NCI-H2227 (cell line): Measurements from ENCODE around the gene AADACL3.
"Not testable (repeated sequence)": the region's sequence is repeated elsewhere in the genome, so short reads cannot be mapped to it uniquely, and the experiment has no call there.

ENCODE experiments used
- DNase-seq: peaks from one replicate; lab custom pipeline; 2025; ENCODE audit not compliant: unreplicated experiment; lab: John Stamatoyannopoulos, UW

AADACL3 gene, protein sequence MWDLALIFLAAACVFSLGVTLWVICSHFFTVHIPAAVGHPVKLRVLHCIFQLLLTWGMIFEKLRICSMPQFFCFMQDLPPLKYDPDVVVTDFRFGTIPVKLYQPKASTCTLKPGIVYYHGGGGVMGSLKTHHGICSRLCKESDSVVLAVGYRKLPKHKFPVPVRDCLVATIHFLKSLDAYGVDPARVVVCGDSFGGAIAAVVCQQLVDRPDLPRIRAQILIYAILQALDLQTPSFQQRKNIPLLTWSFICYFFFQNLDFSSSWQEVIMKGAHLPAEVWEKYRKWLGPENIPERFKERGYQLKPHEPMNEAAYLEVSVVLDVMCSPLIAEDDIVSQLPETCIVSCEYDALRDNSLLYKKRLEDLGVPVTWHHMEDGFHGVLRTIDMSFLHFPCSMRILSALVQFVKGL

DNA sequence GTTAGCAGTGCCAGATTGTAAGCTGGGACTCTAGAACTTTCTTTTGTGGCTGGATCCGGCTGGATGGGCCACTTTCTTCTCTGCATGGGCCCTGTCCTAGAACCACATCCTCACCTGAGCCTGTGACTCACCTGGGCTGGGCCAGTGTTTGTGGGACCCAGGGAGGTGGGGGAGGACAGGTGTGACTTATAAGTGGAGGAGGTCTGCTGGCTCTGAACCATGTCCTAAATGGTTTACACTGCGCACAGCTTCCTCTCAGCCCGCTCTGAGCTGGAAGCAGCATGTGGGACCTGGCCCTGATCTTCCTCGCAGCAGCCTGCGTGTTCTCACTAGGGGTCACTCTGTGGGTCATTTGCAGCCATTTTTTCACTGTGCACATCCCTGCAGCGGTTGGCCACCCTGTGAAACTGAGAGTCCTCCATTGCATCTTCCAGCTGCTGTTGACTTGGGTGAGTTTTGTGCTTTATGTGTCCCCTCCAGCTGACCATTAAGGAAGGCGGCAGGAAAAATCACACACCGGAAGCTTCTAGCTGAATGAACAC lies at the start of gene AADACL3:
TSS of gene AADACL3 (plus strand) at position 215 of the 542 bp plus-strand sequence. CDS start at position 282, 67 bp downstream.
- DNase-seq = no peak

DNA sequence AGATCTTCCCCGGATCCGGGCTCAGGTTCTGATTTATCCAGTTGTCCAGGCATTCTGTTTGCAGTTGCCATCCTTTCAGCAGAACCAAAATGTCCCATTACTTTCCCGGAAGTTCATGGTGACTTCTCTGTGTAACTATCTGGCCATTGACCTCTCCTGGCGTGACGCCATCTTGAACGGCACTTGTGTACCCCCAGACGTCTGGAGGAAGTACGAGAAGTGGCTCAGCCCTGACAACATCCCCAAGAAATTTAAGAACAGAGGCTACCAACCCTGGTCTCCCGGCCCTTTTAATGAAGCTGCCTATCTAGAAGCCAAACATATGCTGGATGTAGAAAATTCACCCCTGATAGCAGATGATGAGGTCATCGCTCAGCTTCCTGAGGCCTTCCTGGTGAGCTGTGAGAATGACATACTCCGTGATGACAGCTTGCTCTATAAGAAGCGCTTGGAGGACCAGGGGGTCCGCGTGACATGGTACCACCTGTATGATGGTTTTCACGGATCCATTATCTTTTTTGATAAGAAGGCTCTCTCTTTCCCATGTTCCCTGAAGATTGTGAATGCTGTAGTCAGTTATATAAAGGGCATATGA lies 49.7 kb upstream of the AADACL3 start:
- no peak for DNase-seq

DNA sequence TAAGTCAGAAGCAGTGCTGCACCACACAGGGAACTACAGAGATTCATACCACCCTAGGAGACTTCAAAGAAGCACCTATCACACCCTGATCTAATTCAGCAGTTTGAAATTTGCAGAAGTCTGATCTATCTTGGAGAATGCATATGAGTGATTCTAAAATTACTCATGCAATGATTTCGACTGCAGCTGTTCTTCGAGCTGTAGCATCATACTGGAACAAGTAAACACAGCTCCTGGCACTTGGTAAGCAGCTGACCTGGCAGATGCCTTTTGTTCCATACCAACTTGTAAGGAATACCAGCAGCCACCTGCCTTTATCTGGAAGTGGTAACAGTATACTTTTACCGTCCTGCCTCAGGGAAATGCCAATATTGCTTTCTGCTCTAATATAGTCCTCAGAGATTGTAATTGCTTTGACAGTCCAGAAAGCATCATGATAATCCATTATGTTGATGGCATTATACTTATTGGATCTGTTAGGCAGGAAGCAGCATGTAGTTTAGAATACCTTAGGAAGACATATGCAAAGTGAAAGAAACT lies 46.3 kb upstream of the AADACL3 start:
- no peak for DNase-seq

DNA sequence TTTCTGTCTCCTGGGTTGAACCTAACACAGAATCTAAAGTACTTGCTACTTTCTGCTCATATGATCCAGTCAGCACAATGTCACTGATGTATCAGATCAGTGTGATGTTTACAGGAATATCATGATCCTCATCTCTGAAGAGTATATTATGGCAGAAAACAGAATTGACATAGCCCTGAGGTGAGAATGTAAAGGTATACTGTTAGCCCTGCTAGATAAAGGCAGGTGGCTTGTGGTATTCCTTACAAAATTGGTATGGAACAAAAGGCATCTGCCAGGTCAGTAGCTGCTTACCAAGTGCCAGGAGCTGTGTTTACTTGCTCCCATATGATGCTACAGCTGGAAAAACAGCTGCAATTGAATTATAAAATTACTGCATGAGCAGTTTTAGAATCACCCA lies 41.6 kb upstream of the AADACL3 start:
- DNase-seq = no peak

DNA sequence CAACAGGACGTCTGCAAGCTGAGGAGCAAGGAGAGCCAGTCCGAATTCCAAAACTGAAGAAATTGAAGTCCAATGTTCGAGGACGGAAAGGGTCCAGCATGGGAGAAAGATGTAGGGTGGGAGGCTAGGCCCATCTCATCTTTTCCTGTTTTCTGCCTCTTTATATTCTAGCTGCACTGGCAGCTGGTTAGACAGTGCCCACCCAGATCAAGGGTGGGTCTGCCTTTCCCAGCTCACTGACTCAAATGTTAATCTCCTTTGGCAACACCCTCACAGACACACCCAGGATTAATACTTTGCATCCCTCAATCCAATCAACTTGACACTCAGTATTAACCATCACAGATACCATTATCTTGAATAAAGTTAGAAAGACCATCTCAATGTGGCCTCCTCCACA lies 39.8 kb upstream of the AADACL3 start:
- DNase-seq = not testable (repeated sequence)

DNA sequence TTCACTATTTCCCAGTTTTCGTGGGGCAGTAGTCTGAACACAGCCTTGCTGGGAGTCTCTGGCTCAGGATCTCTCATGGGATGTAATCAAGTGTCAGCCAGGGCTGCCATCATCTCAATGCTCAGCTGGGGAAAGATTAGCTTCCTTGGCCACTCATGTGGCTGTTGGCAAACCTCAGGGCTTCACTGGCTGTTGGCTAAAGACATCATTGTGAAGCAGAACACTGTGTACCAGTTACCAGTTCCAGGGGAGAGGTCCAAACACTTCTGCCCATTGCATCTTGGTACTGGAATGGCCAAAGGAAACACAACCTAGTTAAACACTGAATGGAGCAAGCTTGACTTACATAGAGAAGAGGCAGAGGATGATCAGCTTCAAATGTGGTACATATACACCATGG lies 38.3 kb upstream of the AADACL3 start:
- DNase-seq = no peak

DNA sequence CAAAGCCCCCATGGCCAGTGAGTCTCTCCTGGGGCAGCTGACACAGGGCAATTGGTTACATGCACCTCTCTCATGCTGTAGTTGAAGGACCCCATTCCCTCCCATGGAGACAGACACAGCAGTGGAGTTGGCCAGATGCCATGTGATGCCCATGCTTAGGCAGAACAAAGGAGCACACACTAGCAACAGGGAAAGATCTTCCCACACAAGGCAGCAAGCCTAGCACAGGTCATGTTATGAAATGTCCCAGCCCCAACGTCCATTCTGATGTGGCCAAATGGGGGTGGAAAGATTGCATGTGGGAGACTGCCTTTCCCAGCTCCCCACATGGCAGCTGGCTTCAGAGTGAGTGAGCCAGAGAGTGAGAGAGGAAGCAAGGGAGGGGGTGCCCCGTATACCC lies 37.6 kb upstream of the AADACL3 start:
- no peak for DNase-seq

DNA sequence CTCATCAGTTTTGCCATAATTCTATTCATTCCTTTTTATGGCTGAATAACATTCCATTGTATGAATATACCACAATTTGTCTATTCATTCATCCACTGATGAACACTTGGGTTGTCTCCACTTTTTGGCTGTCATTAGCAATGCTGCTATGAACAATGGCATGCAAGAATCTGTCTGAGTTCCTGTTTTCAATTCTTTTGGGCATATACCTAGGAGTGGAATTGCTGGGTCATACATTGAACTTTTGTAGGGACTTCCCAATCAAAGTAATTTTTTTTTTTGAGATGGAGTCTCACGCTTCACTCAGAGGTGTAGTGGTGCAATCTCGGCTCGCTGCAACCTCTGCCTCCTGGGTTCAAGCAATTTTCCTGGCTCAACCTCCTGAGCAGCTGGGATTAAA lies 37.1 kb upstream of the AADACL3 start:
- no peak for DNase-seq

DNA sequence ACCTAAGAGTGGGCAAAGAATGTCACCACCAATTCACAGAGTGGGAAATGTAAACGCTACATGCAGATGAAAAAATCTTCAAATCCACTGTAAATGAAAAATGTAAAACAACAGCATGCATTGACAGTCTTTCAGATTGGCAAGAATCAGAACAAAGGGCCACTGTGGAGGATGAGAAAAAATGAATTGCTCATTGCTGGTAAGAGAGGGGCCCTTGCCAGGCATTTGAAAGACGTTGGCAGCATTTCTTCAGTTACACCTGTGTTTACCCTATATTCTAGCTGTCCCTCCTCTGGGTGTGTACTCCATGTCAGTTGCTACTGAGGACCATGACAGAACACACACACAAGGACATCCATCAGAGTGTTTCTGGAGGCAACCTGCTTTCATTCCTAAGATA lies 25.8 kb upstream of the AADACL3 start:
- no peak for DNase-seq

DNA sequence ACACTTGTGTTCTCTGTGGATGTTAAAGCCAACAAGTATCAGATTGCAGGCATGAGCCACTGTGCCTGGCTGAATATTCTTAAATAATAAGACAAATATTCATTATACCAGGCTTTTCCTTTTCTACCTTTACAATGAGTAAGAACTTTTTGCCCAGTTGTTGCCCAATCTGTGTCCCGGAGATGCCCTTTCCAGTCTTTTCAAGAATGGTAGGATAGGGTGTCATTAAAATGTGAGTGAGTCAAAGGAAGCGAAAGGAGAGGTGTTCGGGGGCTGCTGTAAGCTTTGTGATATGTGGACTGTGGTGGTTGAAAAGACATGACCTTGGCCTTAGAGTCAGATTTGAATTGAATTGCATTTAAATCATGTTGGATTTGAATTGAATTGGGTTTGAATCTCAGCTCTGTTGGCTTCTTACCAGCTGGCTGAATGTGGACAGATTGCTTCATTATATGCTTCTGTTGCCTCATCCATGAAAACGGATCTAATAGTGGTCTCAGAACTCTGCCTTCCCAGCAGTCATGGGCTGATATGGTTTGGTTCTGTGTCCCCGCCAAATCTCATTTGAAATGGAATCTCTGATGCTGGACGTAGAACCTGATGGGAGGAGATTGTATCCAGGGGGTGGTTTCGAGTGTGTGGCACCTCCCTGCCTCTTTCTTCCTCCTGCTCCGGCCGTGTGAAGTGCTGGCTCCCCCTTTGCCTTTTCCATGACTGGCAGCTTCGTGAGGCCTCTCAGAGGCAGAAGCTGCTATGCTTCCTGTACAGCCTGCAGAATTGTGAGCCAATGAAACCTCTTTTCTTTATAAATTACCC lies 22.7 kb upstream of the AADACL3 start:
- no peak for DNase-seq

DNA sequence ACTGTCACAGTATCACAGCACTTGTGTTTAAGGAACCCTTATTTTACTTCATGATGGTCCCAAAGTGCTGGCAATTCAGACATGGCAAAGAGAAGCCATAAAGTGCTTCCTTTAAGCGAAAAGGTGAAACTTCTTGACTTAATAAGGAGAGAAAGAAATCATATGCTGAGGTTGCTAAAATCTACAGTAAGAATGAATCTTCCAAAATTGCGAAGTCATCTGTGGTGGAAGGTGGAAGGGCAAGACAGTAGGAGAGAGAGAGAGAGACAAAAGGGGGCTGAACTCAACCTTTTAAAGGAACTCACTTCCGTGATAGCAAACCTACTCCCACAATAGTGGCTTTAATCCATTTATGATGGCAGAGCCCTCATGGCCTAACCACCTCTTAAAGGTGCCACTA lies 19.3 kb upstream of the AADACL3 start:
- no peak for DNase-seq

DNA sequence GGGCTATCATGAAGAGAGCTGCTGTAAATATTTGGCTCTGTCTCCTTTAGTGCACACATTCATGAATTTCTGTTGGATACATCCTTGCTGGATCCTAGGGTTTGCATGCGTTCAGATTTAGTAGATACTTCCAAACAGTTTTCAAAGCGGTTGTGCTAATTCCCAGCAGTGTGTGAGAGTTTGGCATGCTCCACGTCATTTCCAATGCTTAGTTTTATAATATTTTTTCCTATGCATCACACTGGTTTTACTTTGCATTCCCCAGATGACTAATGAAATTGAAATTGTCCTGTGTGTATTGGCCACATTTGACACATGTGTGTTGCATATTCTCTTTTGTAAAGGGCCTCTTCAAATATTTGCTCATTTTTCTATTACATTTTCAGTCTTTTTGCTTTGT lies 18.5 kb upstream of the AADACL3 start:
- no peak for DNase-seq

DNA sequence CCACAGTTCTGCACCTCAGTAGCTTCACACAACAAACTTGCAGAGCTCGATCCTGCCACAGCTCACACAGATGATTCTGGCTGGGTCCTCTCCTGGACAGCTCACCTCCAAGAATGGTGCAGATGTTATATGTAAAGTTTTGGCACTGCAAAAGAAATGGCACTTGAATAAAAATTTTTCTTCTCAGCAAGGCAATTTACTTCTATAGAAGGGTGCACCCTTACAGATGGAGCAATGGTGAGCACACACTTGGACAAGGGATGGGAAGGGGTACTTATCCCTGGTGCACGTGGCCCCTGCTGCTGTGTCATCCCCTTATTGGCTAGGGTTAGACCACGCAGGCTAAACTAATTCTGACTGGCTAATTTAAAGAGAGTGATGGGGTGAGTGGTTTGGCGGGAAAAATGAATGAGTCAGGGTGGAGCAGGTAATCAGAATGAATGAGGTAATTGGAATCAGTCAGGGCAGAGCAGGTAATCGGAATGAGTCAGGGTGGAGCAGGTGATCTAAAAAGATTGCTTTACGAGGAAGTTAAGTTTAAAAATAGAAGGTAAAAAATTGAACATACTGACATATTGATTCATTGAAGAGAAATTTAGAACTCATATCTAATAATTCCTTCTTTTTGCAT lies 12.0 kb upstream of the AADACL3 start:
- DNase-seq = no peak

DNA sequence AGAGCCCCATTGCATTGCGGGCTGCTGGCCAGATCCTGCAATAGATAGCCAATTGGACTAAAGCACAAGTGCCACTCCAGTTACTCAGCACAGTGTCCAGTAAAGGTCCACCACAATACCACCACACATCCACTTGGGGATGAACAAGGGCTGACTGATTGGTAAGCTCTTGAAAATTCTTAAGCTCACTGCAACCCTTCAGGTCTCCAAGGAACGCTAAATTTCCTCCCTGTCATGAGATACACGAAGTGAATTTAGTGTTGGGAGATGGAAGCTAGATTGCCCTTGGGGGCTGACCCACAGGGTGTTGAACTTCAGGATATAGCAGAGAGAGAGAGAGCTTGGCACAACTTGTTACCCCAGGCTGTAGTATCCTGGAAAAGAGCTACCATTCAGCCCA lies 9.8 kb upstream of the AADACL3 start:
- DNase-seq = no peak

DNA sequence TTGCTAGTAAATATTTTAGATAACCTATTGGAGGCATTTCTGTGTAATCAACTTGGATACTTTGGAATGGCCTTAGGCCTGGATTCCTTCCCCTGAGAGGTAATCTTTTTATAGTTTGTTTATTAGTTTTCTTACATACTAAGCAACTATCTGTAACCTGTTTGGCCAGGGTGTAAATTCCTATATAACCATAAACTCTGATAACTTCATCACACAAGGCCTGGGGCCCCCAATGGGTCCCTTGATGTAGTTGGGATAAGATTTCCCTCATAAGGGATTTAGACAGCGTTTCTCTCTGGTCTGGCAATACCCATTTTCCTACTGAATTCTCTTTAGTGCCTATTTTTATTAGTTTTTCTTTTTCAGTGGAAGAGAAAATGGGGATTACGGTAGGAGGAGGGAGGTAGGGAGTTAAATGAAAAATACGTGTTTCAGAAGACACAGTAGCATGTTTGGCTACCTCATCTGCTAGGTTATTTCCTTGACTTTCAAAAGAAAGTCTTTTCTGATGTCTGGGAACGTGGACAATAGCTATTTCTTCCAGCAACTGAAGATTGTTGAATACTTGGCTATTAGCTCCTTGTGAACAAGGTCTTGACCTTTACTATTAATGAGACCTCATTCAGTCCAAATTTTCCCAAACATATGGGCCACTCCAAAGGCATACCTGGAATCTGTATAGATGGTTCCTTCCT lies 7.4 kb upstream of the AADACL3 start:
- DNase-seq = no peak

DNA sequence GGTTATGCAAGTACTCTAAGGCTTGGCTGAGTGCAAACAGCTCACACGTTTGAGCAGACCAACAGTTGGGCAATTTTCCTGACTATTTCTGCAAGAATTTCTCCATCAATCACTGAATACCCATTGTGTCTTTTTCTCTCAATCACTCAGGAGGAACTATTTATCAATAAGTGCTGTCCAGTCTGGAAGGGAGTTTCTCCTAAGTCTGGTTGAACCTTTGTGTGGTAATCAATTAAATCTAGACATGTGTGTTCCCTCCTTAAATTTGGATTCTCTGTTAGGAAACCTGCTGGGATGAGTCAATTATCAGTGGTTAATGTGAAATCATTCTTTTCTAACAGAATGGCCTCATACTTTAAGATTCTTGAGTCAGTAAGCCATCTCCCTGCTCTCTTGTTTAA lies 6.8 kb upstream of the AADACL3 start:
- DNase-seq = no peak

DNA sequence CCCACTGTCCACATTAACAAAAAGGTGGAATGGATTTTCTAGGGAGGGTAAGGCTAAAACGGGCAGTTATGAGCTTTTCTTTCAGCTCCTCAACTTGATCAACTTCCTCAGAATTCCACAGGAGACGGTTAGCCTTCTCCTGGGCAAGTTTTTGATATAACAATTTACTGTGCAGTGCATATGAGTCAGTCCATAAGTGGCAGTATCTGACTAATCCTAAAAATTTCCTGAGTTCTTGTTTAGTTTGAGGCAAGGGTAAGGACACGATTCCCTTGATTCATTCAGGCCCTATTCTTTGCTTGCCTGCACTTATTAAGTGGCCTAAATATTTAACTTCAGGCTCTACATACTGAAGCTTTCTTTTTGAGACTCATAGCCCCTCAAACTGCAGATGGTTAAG lies 6.2 kb upstream of the AADACL3 start:
- no peak for DNase-seq

DNA sequence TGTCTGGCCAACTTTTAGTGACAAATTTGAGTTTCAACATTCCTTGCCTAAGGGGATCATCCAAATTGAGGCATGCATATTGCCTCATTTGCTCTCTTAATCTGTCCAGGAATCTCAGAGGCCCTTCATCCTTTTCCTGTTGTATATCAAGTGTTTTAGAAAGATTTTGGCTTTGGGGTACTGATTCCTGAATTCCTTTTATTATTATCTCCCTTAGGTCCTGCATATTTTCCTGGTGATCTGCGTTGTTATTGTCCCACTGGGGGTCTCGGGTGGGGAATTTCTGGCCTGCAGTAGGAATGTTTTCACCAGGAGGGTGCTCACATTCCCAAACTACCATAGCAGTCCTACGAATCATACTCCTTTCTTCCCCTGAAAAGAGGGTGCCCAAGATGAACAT lies 4.4 kb upstream of the AADACL3 start:
- no peak for DNase-seq

DNA sequence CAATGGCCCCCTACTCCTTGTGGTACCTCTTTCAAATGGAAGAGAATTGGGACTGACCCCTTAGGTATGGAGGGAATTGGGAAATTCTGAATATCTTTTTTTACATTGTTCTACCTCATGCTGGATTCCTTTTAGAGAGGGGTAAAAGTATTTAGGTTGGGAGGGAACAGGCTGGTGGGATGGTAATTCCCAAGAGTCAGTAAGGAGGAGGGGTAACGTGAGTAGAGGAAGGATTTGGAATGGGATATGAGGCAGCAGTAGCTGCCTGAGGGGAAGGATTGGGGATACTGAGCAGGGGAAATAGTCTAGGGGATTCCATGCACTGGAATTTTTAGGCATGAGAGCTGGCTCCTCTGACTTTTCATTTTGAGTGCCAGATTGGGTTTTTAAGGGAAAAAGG lies 3.8 kb upstream of the AADACL3 start:
- no peak for DNase-seq

DNA sequence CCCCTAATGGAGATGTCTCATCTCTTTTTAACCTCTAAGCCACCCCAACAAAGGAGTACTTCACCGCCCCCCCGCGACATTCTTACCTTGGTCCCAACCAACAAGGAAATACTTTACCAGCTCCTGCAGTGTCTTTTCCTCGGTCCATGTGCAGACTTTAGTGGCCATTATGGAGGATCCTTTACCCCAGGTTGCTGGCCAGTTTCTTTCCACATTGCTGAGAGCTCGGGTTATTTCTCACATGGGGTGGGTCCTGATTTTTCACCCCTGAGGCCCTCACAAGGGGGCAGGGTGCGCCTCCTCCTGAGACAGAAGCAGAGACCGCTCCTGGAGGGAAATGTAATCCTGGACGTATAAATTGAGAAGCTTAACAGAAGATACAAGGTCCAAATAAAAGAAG lies 3.0 kb upstream of the AADACL3 start:
- no peak for DNase-seq
